Progenitor cell of endocrine pancreas (in vitro differentiated cells): ENCODE results near the gene NEK7. TPM values are rescaled to one million over a fixed set of nuclear protein-coding genes. Genes with fewer than 3 reads are reported as not detected.
A peak's percentile ranks its signal among the peaks of the same experiment; 100 is the strongest.

ENCODE experiments used
- DNase-seq: peaks from one replicate; pipeline ENCODE4 v3.0.0; 2021; ENCODE audit warnings: low spot score; ENCODE audit not compliant: unreplicated experiment
- H3K27ac Mint-ChIP-seq: 2 replicates; pipeline ENCODE4 v1.8.0; 2021; ENCODE audit warnings: mild to moderate bottlenecking, moderate library complexity, mixed read lengths
- H3K27me3 Mint-ChIP-seq: 2 replicates; pipeline ENCODE4 v1.8.0; 2021; ENCODE audit warnings: mixed read lengths
- H3K36me3 Mint-ChIP-seq: 2 replicates; pipeline ENCODE4 v1.8.0; 2022; ENCODE audit warnings: mixed read lengths; ENCODE audit not compliant: insufficient read depth
- H3K4me1 Mint-ChIP-seq: 2 replicates; pipeline ENCODE4 v1.8.0; 2021; ENCODE audit warnings: low read depth, mixed read lengths
- H3K4me3 Mint-ChIP-seq: 2 replicates; pipeline ENCODE4 v1.8.0; 2021; ENCODE audit warnings: low read depth, mild to moderate bottlenecking, moderate library complexity, mixed read lengths
- H3K9me3 Mint-ChIP-seq: 2 replicates; pipeline ENCODE4 v1.8.0; 2021; ENCODE audit warnings: low read depth, mixed read lengths
- CTCF ChIP-seq: fragments of 200-600 bp; sonication (generic); IDR thresholded peaks from one replicate; pipeline ENCODE4 v1.5.0; 2021; ENCODE audit warnings: antibody characterized with exemption, mild to moderate bottlenecking; ENCODE audit not compliant: unreplicated experiment
- total RNA-seq: library from RNA; stranded (reverse); gene quantifications from 2 replicates; pipeline ENCODE4 v1.2.1, GENCODE V29; 2021

NEK7 gene
- total RNA-seq, 1 donor from 2014 or later = 25.9 TPM

- H3K4me1 Mint-ChIP-seq = peaks cover 15% of the 10 kb centered on the region
- no peak overlapping the region for H3K4me3 Mint-ChIP-seq
- H3K36me3 Mint-ChIP-seq = peaks cover 2% of the 10 kb centered on the region
- TF ChIP-seq CTCF = no peak
- H3K27ac Mint-ChIP-seq = peak overlapping the region; percentile 1
- no peaks in the 10 kb centered on the region for H3K27me3 Mint-ChIP-seq
- H3K9me3 Mint-ChIP-seq = no peaks in the 10 kb centered on the region
- DNase-seq = no peak
Observed at GRCh38 chr1:198281911-198282310, 125.1 kb downstream of the NEK7 start.

- no peak for DNase-seq
Observed at GRCh38 chr1:198283222-198283621, 126.4 kb downstream of the NEK7 start.

GRCh38 chr1:198287916-198288315 is 131.1 kb downstream of the NEK7 start:
- no peak for DNase-seq
- H3K4me1 Mint-ChIP-seq = peaks cover 34% of the 10 kb centered on the region
- H3K27ac Mint-ChIP-seq = peak overlapping the region; percentile 62

More at GRCh38 chr1:198283222-198283621, 126.4 kb downstream of the NEK7 start:
- H3K27me3 Mint-ChIP-seq = no peaks in the 10 kb centered on the region
- peaks cover 2% of the 10 kb centered on the region for H3K36me3 Mint-ChIP-seq
- no peak for TF ChIP-seq CTCF
- no peak overlapping the region for H3K27ac Mint-ChIP-seq
- peaks cover 22% of the 10 kb centered on the region for H3K4me1 Mint-ChIP-seq
- H3K4me3 Mint-ChIP-seq = no peak overlapping the region
- no peaks in the 10 kb centered on the region for H3K9me3 Mint-ChIP-seq

GRCh38 chr1:198290089-198290683 is 133.4 kb downstream of the NEK7 start:
- Mint-ChIP-seq H3K4me1 (peaks cover 26% of the 10 kb centered on the region), H3K9me3 (no peaks in the 10 kb centered on the region), H3K4me3 (no peak overlapping the region), H3K27me3 (no peaks in the 10 kb centered on the region), H3K27ac (no peak overlapping the region), H3K36me3 (peaks cover 3% of the 10 kb centered on the region)
- no peak for TF ChIP-seq CTCF
- no peak for DNase-seq

More at GRCh38 chr1:198287916-198288315, 131.1 kb downstream of the NEK7 start:
- no peak for TF ChIP-seq CTCF
- Mint-ChIP-seq H3K27me3 (no peaks in the 10 kb centered on the region), H3K9me3 (no peaks in the 10 kb centered on the region), H3K4me3 (no peak overlapping the region), H3K36me3 (peaks cover 2% of the 10 kb centered on the region)

- Mint-ChIP-seq H3K27ac (peak overlapping the region; percentile 26), H3K36me3 (peaks cover 3% of the 10 kb centered on the region)
Observed at GRCh38 chr1:198291036-198291435, 134.2 kb downstream of the NEK7 start.

More at GRCh38 chr1:198291036-198291435, 134.2 kb downstream of the NEK7 start:
- Mint-ChIP-seq H3K27me3 (no peaks in the 10 kb centered on the region), H3K4me1 (peaks cover 24% of the 10 kb centered on the region), H3K9me3 (no peaks in the 10 kb centered on the region), H3K4me3 (no peak overlapping the region)
- TF ChIP-seq CTCF = no peak
- no peak for DNase-seq
